ENCODE measurements around the gene HABP4.
A peak's percentile ranks its signal among the peaks of the same experiment; 100 is the strongest.

The HABP4 gene

GRCh38 chr9:96436456-96437126, 13.4 kb upstream of the HABP4 start:
- H3K36me3 ChIP-seq, result no peaks in the 10 kb centered on the region
- TF ChIP-seq CTCF (IDR thresholded peaks at IDR 0.05), result no peak
- no peak overlapping the region for H3K4me3 ChIP-seq
- H3K4me1 ChIP-seq, result no peaks in the 10 kb centered on the region
- intact Hi-C loops (cut with DNase I; ENCODE audit: low total_unique reads), result no loop called here
- no peaks in the 10 kb centered on the region for H3K9me3 ChIP-seq
- no peak for DNase-seq
- H3K27me3 ChIP-seq, result no peaks in the 10 kb centered on the region
- H3K27ac ChIP-seq, result no peak overlapping the region

GRCh38 chr9:96437454-96437853, 12.5 kb upstream of the HABP4 start:
- H3K9me3 ChIP-seq, result no peaks in the 10 kb centered on the region
- no peaks in the 10 kb centered on the region for H3K4me1 ChIP-seq
- H3K27ac ChIP-seq, result no peak overlapping the region
- no peak for DNase-seq
- no peak overlapping the region for H3K4me3 ChIP-seq
- intact Hi-C loops (cut with DNase I; ENCODE audit: low total_unique reads), result no loop called here
- no peak for TF ChIP-seq CTCF (IDR thresholded peaks at IDR 0.05)
- no peaks in the 10 kb centered on the region for H3K27me3 ChIP-seq
- no peaks in the 10 kb centered on the region for H3K36me3 ChIP-seq

- intact Hi-C loops (cut with DNase I; ENCODE audit: low total_unique reads), result no loop called here
- no peak for TF ChIP-seq CTCF (IDR thresholded peaks at IDR 0.05)
- no peak overlapping the region for H3K4me3 ChIP-seq
- no peaks in the 10 kb centered on the region for H3K4me1 ChIP-seq
- H3K9me3 ChIP-seq, result no peaks in the 10 kb centered on the region
- no peaks in the 10 kb centered on the region for H3K36me3 ChIP-seq
- H3K27ac ChIP-seq, result no peak overlapping the region
- no peak for DNase-seq
- no peaks in the 10 kb centered on the region for H3K27me3 ChIP-seq
Observed at GRCh38 chr9:96440671-96441199, 9.2 kb upstream of the HABP4 start.

- Histone ChIP-seq H3K9me3 (no peaks in the 10 kb centered on the region), H3K27ac (no peak overlapping the region), H3K27me3 (no peaks in the 10 kb centered on the region), H3K4me3 (no peak overlapping the region), H3K4me1 (no peaks in the 10 kb centered on the region), H3K36me3 (no peaks in the 10 kb centered on the region)
- no peak for DNase-seq
- TF ChIP-seq CTCF (IDR thresholded peaks at IDR 0.05), result peak in 1 of 2 experiments; percentile 10
- intact Hi-C loops (cut with DNase I; ENCODE audit: low total_unique reads), result no loop called here
Observed at GRCh38 chr9:96441798-96442445, 8.0 kb upstream of the HABP4 start.

GRCh38 chr9:96442491-96442890, 7.5 kb upstream of the HABP4 start:
- Histone ChIP-seq H3K27me3 (no peaks in the 10 kb centered on the region), H3K4me3 (no peak overlapping the region), H3K36me3 (no peaks in the 10 kb centered on the region), H3K4me1 (no peaks in the 10 kb centered on the region), H3K27ac (no peak overlapping the region), H3K9me3 (no peaks in the 10 kb centered on the region)
- DNase-seq, result no peak
- TF ChIP-seq CTCF (IDR thresholded peaks at IDR 0.05), result no peak
- intact Hi-C loops (cut with DNase I; ENCODE audit: low total_unique reads), result no loop called here

Measured in tibial artery (tissue), 4 donors.